T-helper 17 cell (primary cell): ENCODE measurements around the gene PTCH2. TPM values are rescaled to one million over a fixed set of nuclear protein-coding genes. Genes with fewer than 3 reads are reported as not detected.
A peak's percentile ranks its signal among the peaks of the same experiment; 100 is the strongest.
"Not testable (repeated sequence)": the region's sequence is repeated elsewhere in the genome, so short reads cannot be mapped to it uniquely, and the experiment has no call there.

Experiments used
- ATAC-seq: fragments of 150-1000 bp; cut with Tn5 transposase; 2 replicates; pipeline ENCODE4 v1.10.0; 2021; ENCODE audit warnings: mild to moderate bottlenecking, moderate library complexity
- DNase-seq, 3 donors: peaks; one replicate each; pipeline versions ENCODE4 v3.0.0 to v3.0.0-alpha.2; 2020 to 2021
- H3K9me3 ChIP-seq: one replicate; pipeline ENCODE4 v1.7.0; 2013; ENCODE audit warnings: low read length, mild to moderate bottlenecking; ENCODE audit not compliant: control insufficient read depth, poor library complexity, severe bottlenecking
- H3K27ac Mint-ChIP-seq: one replicate; pipeline ENCODE4 v1.8.0; 2022; ENCODE audit warnings: mild to moderate bottlenecking, moderate library complexity, mixed read lengths
- H3K27me3 Mint-ChIP-seq: one replicate; pipeline ENCODE4 v1.8.0; 2022; ENCODE audit warnings: mixed read lengths
- H3K36me3 Mint-ChIP-seq: one replicate; pipeline ENCODE4 v1.8.0; 2022; ENCODE audit warnings: low read depth, mixed read lengths
- H3K4me1 Mint-ChIP-seq: one replicate; pipeline ENCODE4 v1.8.0; 2022; ENCODE audit warnings: mild to moderate bottlenecking, mixed read lengths
- H3K4me3 Mint-ChIP-seq: one replicate; pipeline ENCODE4 v1.8.0; 2022; ENCODE audit warnings: mild to moderate bottlenecking, moderate library complexity, mixed read lengths
- total RNA-seq, 4 donors: library from RNA in 2 of 4; stranded (reverse) in 2 of 4; gene quantifications; one replicate each; pipeline ENCODE4 v1.2.3 and lab custom pipeline; 2022 to 2026

PTCH2 gene
- total RNA-seq, 2 donors from 2014 or later = 1.6 to 1.7 TPM

- H3K36me3 Mint-ChIP-seq = peaks cover 13% of the 10 kb centered on the region
- no peak overlapping the region for H3K27ac Mint-ChIP-seq
- ATAC-seq (no peak), DNase-seq (no peak)
- no peaks in the 10 kb centered on the region for H3K27me3 Mint-ChIP-seq
- H3K4me3 Mint-ChIP-seq = no peak overlapping the region
- no peaks in the 10 kb centered on the region for H3K9me3 ChIP-seq
- peaks cover 9% of the 10 kb centered on the region for H3K4me1 Mint-ChIP-seq
These were observed 12.7 kb upstream of the PTCH2 start for GRCh38 chr1:44855742-44856141.

GRCh38 chr1:44854970-44855369, 11.9 kb upstream of the PTCH2 start:
- ATAC-seq (no peak), DNase-seq (no peak)
- no peak overlapping the region for H3K27ac Mint-ChIP-seq
- H3K27me3 Mint-ChIP-seq = no peaks in the 10 kb centered on the region
- H3K36me3 Mint-ChIP-seq = peaks cover 13% of the 10 kb centered on the region
- H3K4me3 Mint-ChIP-seq = no peak overlapping the region
- H3K9me3 ChIP-seq = no peaks in the 10 kb centered on the region
- H3K4me1 Mint-ChIP-seq = peaks cover 9% of the 10 kb centered on the region

GRCh38 chr1:44853201-44853600, 10.1 kb upstream of the PTCH2 start:
- no peaks in the 10 kb centered on the region for H3K9me3 ChIP-seq
- no peak for DNase-seq
- H3K27me3 Mint-ChIP-seq = no peaks in the 10 kb centered on the region
- H3K36me3 Mint-ChIP-seq = peaks cover 13% of the 10 kb centered on the region
- no peak overlapping the region for H3K4me3 Mint-ChIP-seq
- H3K27ac Mint-ChIP-seq = no peak overlapping the region
- no peak for ATAC-seq
- peaks cover 9% of the 10 kb centered on the region for H3K4me1 Mint-ChIP-seq

- no peak overlapping the region for H3K4me3 Mint-ChIP-seq
- ATAC-seq (no peak), DNase-seq (no peak)
- peaks cover 11% of the 10 kb centered on the region for H3K36me3 Mint-ChIP-seq
- no peaks in the 10 kb centered on the region for H3K27me3 Mint-ChIP-seq
- no peaks in the 10 kb centered on the region for H3K9me3 ChIP-seq
- H3K27ac Mint-ChIP-seq = no peak overlapping the region
- H3K4me1 Mint-ChIP-seq = peaks cover 9% of the 10 kb centered on the region
These were observed 8.3 kb upstream of the PTCH2 start for GRCh38 chr1:44851308-44851707.

GRCh38 chr1:44849575-44850132, 6.6 kb upstream of the PTCH2 start:
- H3K36me3 Mint-ChIP-seq = peaks cover 11% of the 10 kb centered on the region
- ATAC-seq (no peak), DNase-seq (no peak)
- H3K27ac Mint-ChIP-seq = no peak overlapping the region
- no peak overlapping the region for H3K4me3 Mint-ChIP-seq
- no peaks in the 10 kb centered on the region for H3K27me3 Mint-ChIP-seq
- H3K4me1 Mint-ChIP-seq = peaks cover 7% of the 10 kb centered on the region
- H3K9me3 ChIP-seq = no peaks in the 10 kb centered on the region

GRCh38 chr1:44848456-44849181, 5.6 kb upstream of the PTCH2 start:
- Mint-ChIP-seq H3K27me3 (no peaks in the 10 kb centered on the region), H3K27ac (no peak overlapping the region), H3K36me3 (peaks cover 11% of the 10 kb centered on the region), H3K4me1 (peaks cover 9% of the 10 kb centered on the region), H3K4me3 (no peak overlapping the region)
- no peaks in the 10 kb centered on the region for H3K9me3 ChIP-seq
- DNase-seq (no peak), ATAC-seq (no peak)

GRCh38 chr1:44847845-44848244, 4.8 kb upstream of the PTCH2 start:
- no peaks in the 10 kb centered on the region for H3K9me3 ChIP-seq
- H3K4me3 Mint-ChIP-seq = no peak overlapping the region
- no peaks in the 10 kb centered on the region for H3K27me3 Mint-ChIP-seq

GRCh38 chr1:44846985-44847384, 3.9 kb upstream of the PTCH2 start:
- Mint-ChIP-seq H3K4me3 (no peak overlapping the region), H3K27me3 (peaks cover 7% of the 10 kb centered on the region), H3K27ac (no peak overlapping the region), H3K4me1 (peaks cover 5% of the 10 kb centered on the region), H3K36me3 (peaks cover 2% of the 10 kb centered on the region)
- no peak for ATAC-seq
- DNase-seq = no peak
- no peaks in the 10 kb centered on the region for H3K9me3 ChIP-seq

More at GRCh38 chr1:44847845-44848244, 4.8 kb upstream of the PTCH2 start:
- no peak overlapping the region for H3K27ac Mint-ChIP-seq
- H3K36me3 Mint-ChIP-seq = peaks cover 6% of the 10 kb centered on the region
- peaks cover 8% of the 10 kb centered on the region for H3K4me1 Mint-ChIP-seq
- ATAC-seq = no peak
- no peak for DNase-seq

GRCh38 chr1:44842486-44842861, 579 bp downstream of the PTCH2 start:
- Mint-ChIP-seq H3K4me3 (no peak overlapping the region), H3K27ac (peak overlapping the region; percentile 69), H3K4me1 (peaks cover 4% of the 10 kb centered on the region), H3K27me3 (peaks cover 26% of the 10 kb centered on the region), H3K36me3 (no peaks in the 10 kb centered on the region)
- DNase-seq = no peak
- no peaks in the 10 kb centered on the region for H3K9me3 ChIP-seq
- peak; percentile 27 for ATAC-seq

GRCh38 chr1:44839576-44839975, 3.5 kb downstream of the PTCH2 start:
- no peaks in the 10 kb centered on the region for H3K9me3 ChIP-seq
- ATAC-seq = no peak
- Mint-ChIP-seq H3K27ac (no peak overlapping the region), H3K4me3 (no peak overlapping the region), H3K36me3 (no peaks in the 10 kb centered on the region), H3K4me1 (peaks cover 12% of the 10 kb centered on the region), H3K27me3 (peaks cover 26% of the 10 kb centered on the region)
- DNase-seq = no peak

- not testable (repeated sequence) for H3K27ac Mint-ChIP-seq, H3K36me3 Mint-ChIP-seq, H3K9me3 ChIP-seq, ATAC-seq, DNase-seq, H3K4me3 Mint-ChIP-seq
- H3K27me3 Mint-ChIP-seq = peaks cover 26% of the 10 kb centered on the region
- peaks cover 12% of the 10 kb centered on the region for H3K4me1 Mint-ChIP-seq
These were observed 4.8 kb downstream of the PTCH2 start for GRCh38 chr1:44838294-44838693.

- ATAC-seq (peak; percentile 95), DNase-seq (peak; percentile 59 to 80 (median 62))
- Mint-ChIP-seq H3K4me3 (peak overlapping the region; percentile 25), H3K27ac (peak overlapping the region; percentile 79), H3K27me3 (peaks cover 10% of the 10 kb centered on the region), H3K4me1 (peaks cover 10% of the 10 kb centered on the region), H3K36me3 (no peaks in the 10 kb centered on the region)
- H3K9me3 ChIP-seq = no peaks in the 10 kb centered on the region
These were observed 7.0 kb downstream of the PTCH2 start for GRCh38 chr1:44835738-44836675.

- H3K4me1 Mint-ChIP-seq = peaks cover 10% of the 10 kb centered on the region
- peaks cover 5% of the 10 kb centered on the region for H3K27me3 Mint-ChIP-seq
- H3K4me3 Mint-ChIP-seq = no peak overlapping the region
- no peaks in the 10 kb centered on the region for H3K36me3 Mint-ChIP-seq
- H3K27ac Mint-ChIP-seq = no peak overlapping the region
- DNase-seq (no peak), ATAC-seq (no peak)
- H3K9me3 ChIP-seq = no peaks in the 10 kb centered on the region
These were observed 8.7 kb downstream of the PTCH2 start for GRCh38 chr1:44834328-44834727.
